A549 treated with dexamethasone at 1 μM for 4 hours (cell line): ENCODE data around the gene HTR4. TPM values are rescaled to one million over a fixed set of nuclear protein-coding genes. Genes with fewer than 3 reads are reported as not detected.

Experiments used
- total RNA-seq: library from RNA; stranded (reverse); fragments of 200-300 nt; extraction: Qiagen RNA extraction; gene quantifications from 5 replicates; pipeline ENCODE4 v1.2.3, GENCODE V29; 2022

HTR4 gene
- total RNA-seq, result not detected in 5 replicates

GRCh38 chr5:148653836-148654781 lies at the start of gene HTR4:
HTR4 (minus strand) TSS chr5:148654527; CDS start chr5:148637014, 17,513 bp downstream.

Other genes starting within 250 kb of the HTR4 start
- 1.1 to 1.4 TPM (median 1.1 TPM) in 5 replicates for gene ADRB2, start 172.1 kb upstream of the HTR4 start, total RNA-seq